PFSK-1 (cell line): Measurements from ENCODE around the gene CACYBP.

Source experiments
- POLR2AphosphoS5 ChIP-seq: IDR thresholded peaks from 2 replicates; pipeline ENCODE4 v1.6.1; 2012; ENCODE audit warnings: low read depth, mild to moderate bottlenecking, control low read depth, low read length, moderate library complexity
- REST ChIP-seq, 2 experiments: IDR thresholded peaks; 2 replicates each; pipeline versions ENCODE4 v1.6.1 to v1.8.0; 2011 to 2012; ENCODE audit warnings: low read depth in 2 of 2, low read length in 2 of 2, control low read depth in 1 of 2, inconsistent platforms in 1 of 2, mild to moderate bottlenecking in 1 of 2, moderate library complexity in 1 of 2; ENCODE audit not compliant: insufficient read depth in 1 of 2
- SIN3A ChIP-seq: IDR thresholded peaks from 2 replicates; pipeline ENCODE4 v1.6.1; 2012; ENCODE audit warnings: mild to moderate bottlenecking, low read length, moderate library complexity, borderline replicate concordance; ENCODE audit not compliant: insufficient read depth
- TAF1 ChIP-seq: IDR thresholded peaks from 2 replicates; pipeline ENCODE4 v1.6.1; 2012; ENCODE audit warnings: low read length, control low read depth, borderline replicate concordance; ENCODE audit not compliant: insufficient read depth

GRCh38 chr1:175009532-175009931 lies 9.8 kb downstream of the CACYBP start:
- TF ChIP-seq REST (IDR thresholded peaks at IDR 0.05; ENCODE audit: insufficient read depth in 1 of 2, low read depth in 2 of 2, low read length in 2 of 2) (no peak), POLR2AphosphoS5 (peak; percentile 38; the same call in 1 of the 2 replicates), TAF1 (no peak), SIN3A (no peak)
